ENCODE results near the gene POU2AF1.

Gene POU2AF1, protein sequence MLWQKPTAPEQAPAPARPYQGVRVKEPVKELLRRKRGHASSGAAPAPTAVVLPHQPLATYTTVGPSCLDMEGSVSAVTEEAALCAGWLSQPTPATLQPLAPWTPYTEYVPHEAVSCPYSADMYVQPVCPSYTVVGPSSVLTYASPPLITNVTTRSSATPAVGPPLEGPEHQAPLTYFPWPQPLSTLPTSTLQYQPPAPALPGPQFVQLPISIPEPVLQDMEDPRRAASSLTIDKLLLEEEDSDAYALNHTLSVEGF

DNA sequence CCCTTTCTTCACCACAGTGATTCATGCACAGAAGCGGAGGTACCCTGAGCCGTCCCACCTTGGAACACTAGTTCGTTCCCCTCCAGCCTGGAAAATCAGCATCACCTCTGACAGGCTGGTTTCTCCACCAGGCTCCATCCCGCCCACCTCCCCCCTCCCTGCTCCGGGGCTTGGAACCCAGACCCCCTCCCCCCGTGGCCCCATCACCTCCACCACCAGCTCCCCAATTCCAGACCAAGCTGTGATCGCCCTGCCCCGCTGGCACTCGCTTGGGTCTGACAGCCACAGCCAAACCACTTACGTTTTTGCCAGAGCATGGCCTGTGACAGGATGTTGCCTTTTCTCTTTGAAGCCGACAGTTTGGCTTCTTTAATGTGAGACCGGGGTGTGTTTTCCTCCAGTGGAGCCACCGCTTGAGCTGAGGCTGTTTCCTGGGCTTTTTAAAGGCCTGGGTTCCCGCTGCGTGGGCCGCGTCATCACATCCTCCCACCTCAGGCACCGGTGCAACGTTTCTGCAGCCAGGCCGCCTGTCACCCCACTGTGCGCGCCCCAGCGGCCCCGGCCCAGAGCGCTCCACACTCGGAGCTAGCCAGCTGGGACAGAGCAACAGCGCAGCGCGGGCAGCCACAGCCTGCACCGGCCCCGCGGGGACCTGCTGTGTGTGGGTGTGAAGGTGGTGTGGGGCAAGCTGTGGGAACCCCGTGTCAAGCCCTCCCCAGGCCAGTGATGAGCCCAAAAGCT, at the start of gene POU2AF1:
Gene POU2AF1, minus strand, starts transcription at position 415 of the 741 bp plus-strand sequence. Its CDS starts 98 bp downstream, at position 317.
- DNase-seq, result peak in 1 of 14 donors; percentile 10

- no peak for DNase-seq
Observed at GRCh38 chr11:111428113-111428876, 49.2 kb upstream of the POU2AF1 start.

DNA sequence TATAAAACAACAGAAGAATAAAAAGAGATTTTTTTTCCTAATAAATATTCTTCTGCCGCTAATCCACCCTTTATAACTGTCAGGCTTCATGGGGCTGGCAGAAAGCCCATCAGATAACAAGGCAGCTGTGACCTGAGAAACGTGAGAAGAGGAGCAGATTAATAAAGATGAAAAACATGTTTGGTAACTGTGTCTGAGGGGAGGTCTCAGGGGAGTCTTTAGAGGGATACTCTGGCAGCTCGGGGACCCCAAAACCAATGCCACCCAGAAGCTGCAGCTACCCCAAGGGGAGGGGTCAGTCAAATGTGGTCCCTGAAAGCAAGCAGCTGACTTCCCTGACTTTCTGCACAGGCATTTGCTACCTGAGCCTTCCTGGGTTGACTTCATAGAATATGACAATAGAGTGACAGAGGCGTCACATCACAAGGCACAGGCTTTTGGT, 48.4 kb upstream of the POU2AF1 start:
- DNase-seq, result no peak

DNA sequence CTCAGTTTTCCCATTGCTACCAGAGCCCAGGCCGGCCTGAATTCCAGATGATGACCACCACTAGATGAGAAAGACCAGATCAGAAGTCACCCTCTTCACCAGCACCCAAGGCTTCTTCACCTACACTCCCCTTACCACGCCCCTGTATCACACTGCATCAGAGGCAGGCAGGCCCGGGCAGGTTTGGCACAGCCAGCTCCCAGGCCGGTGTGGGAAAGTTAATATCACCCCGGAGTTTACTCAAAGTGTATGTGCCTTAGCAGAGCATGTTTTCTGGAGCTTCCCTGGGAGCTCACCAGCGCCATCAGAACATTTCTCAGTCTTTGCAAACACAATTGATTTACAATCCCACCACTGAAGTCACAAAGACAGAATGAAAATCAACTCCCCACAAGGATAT, 47.5 kb upstream of the POU2AF1 start:
- no peak for DNase-seq

- no peak for DNase-seq
Observed at GRCh38 chr11:111423250-111423615, 44.2 kb upstream of the POU2AF1 start.

DNA sequence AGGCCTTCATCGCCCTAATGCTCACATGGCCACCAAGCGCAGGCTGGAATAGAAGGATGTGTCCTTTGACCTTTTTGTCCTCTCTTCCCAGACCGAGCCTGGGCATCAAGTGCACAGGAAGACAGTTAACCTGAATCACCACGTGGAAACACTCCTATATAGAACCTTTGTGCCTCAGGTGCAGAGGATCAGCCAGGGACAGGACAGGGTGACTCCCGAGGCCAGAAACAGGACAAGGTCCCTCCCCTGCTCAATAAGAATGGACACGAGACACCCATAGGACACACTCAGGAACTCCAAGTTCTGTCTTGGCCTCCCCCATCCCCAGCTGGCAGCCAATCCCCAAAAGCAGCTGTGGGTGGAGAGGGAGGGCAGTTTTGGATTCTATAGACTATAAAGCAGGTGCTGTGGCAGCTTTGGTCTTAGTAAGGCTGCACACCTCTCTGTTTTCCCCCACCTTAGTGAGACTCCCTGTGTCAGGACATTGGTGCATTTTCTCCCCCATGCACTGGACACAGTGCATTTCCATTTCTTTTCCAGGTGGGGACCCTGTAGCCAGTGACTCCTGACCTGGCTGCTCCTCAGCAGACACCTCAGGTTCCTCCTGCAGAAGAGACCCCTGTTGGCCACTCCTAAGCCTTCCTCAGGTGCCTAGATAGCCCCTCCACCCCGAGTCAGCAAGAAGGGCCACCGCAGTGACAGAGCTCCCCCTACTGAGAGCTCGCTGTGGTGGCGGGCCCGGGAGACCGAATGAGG, 43.6 kb upstream of the POU2AF1 start:
- DNase-seq, result peak in 8 of 14 donors; percentile 5 to 46 (median 22)

DNA sequence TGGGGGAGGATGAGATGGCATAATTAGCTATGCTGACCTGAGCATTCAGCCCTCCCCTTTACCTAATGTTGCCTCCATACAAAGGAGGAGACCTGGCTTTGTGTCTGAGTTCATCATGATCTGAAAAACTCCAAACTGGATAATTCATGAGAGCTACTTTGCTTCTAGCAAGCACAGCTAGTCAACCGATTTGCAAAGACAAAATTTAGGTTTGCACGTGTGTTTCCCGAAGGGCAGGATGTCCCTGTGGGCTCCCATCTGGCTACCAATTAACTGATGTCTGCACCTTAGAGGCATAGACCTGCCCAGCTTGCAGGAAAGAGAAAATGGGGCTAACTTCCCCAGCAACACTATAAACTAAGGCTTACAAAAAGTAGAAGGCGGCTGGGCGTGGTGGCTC, 42.2 kb upstream of the POU2AF1 start:
- no peak for DNase-seq

- DNase-seq, result peak in 11 of 14 donors; percentile 9 to 77 (median 28)
Observed at GRCh38 chr11:111419641-111420327, 40.7 kb upstream of the POU2AF1 start.

- DNase-seq, result no peak
Observed at GRCh38 chr11:111419181-111419580, 40.1 kb upstream of the POU2AF1 start.

DNA sequence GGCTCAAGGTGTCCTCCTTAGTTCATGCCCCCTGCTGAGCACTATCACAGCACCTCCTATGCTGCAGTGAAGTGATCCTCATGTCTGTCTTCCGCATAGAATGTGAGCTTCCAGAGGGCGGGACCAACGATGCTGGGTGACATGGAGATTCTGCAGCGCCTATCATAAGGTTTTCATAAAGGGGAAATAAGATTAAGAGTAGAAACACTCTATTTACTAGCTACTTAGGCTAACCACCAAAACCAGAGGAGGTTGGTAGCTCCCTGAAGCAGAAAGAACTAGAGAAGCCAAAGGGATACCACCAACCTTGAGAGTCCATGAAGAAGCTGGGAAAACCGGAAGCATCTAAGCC, 39.3 kb upstream of the POU2AF1 start:
- DNase-seq, result no peak

DNA sequence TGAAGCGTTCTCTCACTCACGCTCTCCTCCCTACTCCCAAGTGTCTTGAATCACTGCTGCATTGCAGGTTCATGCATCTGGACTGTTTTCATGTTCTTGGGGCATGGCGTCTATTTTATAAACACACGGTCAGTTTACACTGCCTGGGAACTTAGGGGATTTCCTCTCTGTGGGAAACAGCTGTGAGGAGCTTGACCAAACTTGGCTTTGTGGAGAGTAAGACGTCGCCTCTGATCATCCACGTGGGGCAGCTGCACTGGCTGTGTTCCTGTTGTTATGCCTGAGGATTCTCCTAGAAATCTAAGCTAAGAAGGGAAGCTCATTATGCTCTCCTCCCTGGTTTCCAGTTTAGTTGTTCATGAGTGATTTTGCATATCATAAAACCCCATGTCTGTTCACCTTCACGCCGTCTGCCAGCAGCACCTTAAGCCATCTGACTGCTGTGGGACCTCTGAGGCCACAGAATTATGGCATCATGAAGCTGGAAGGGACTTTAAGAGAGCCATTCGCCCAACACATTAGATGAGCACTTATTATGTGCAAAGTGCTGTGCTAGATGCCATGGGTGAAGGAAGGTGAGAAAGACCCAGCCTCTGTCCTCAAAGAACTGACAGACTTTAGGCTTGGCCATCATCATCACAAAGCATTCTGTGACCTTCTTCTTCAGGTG, 38.8 kb upstream of the POU2AF1 start:
- peak in 2 of 14 donors; percentile 7 to 15 for DNase-seq

DNA sequence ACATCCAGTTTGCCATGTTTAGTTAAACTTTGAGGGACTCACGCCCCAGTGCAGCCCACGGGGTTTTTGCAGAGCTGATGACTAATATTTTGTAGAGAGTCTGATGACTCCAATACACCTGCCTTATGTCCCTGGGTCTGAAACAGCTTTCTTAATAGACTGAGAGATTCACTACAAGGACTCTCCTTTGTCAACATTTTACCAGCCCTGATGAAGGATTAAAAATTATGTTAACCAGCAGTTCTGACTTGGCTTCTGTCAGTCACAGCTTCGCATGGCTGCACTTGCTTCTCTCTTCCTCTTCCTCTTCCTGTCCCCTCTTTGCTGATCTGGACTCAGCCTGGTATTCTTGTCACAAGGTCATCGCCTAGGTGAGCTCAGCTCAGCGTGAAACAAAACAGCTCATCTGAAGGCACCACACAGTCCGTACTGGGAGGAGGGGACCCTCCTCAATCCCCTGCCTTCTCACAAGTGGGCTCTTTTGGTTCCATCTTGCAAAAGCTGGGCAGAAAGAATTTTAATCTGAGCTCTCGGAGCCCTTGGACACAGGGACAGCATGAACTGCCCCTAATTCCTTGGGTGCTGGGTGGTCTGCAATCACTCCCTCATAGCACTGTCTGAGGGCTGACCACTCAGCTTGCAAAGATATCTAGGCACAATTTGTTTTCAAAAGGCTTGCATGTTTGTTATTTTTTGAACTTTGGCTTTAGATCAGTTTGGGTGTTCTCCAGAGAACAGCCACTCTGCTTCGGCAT, 38.1 kb upstream of the POU2AF1 start:
- DNase-seq, result no peak

- no peak for DNase-seq
Observed at GRCh38 chr11:111416231-111416960, 37.3 kb upstream of the POU2AF1 start.

DNA sequence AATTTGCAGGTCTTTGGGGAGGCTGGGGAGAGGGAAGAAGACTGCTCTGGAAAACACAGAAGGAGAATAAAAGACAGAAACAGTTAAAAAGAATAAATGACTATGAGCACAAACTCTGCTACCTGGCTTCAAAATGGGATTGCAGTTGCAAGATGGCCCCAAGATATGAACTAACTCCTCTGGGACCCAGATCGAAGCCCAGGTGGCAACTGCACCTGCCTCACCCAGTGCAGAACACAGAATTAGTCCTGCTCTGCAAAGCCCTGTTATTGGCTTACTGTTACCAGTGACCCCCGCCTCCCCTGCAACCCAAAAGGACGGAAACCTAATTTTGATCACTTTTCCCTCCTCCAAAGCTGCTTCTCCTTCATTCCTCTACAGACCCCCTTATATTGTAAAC, 35.9 kb upstream of the POU2AF1 start:
- DNase-seq, result no peak

- no peak for DNase-seq
Observed at GRCh38 chr11:111414267-111414931, 35.3 kb upstream of the POU2AF1 start.

DNA sequence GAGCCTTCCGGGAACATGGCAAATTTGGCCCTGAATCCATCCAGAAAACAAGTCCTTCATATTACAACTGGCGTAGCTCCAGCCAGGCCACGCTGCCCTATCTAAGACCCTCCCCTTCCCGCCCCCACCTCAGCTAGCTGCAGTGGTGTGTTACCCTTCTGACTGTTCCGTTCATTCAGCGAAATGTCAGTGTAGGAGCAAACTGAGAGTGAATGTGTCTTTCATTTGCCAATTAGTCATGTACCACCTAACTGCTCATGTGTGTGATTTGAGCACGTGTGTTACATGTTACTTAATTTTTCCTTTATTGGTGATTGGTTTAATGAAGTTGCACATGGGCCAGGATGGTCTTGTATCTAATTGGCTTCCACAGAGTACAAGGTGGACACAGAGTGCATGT, 34.8 kb upstream of the POU2AF1 start:
- no peak for DNase-seq

GRCh38 chr11:111412293-111412692, 33.2 kb upstream of the POU2AF1 start:
- DNase-seq, result no peak

DNA sequence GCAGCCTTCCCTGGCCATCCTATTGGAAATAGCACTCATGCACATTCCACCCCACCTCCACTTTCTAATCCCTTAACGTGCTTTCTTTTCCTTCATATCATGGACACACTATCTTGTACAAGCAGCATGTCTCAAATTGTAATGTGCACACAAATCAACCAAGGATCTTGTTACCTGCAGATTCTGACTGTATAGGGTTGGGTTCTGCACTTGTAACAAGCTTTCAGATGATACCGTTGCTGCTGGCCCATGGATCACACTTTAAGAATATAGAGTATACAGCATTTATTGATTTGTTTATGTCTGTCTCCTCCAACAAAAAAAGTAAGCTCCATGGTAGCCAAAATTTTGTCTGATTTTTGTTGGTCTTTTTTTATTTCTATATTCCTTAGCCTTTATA, 32.4 kb upstream of the POU2AF1 start:
- no peak for DNase-seq

- no peak for DNase-seq
Observed at GRCh38 chr11:111410951-111411350, 31.9 kb upstream of the POU2AF1 start.

Data from C1 segment of cervical spinal cord (tissue), 14 donors.